ENCODE results near the gene LRRC8D. TPM values are rescaled to one million over a fixed set of nuclear protein-coding genes. Genes with fewer than 3 reads are reported as not detected.

LRRC8D gene
- total RNA-seq, 1 experiment from 2014 or later = 19.6 TPM

- ChIA-PET CTCF (no interaction called here), POLR2A (ENCODE audit: unreplicated experiment) (interaction anchor here (0.5 kb wide), 1 partner anchor 140 kb away, joined by 5 read pairs; no protein-coding TSS in a partner anchor)
- H3K27me3 ChIP-seq (ENCODE audit: low read length) = no peaks in the 10 kb centered on the region
- no peak overlapping the region for H3K4me2 ChIP-seq (ENCODE audit: low read length)
- no peak overlapping the region for H2AFZ ChIP-seq (ENCODE audit: low read length)
- H3F3A ChIP-seq (ENCODE audit: low read length, unreplicated experiment) = no peaks in the 10 kb centered on the region
- peak overlapping the region; percentile 18; the same call in 1 of the 2 replicates for H3K9ac ChIP-seq (ENCODE audit: low read length)
- peak; percentile 71 for DNase-seq
- no peaks in the 10 kb centered on the region for H3K9me2 ChIP-seq (replicated peaks; ENCODE audit: low read length)
- no peaks in the 10 kb centered on the region for H3K79me2 ChIP-seq (ENCODE audit: low read length)
- BruUV-seq (replicated peaks) = no TSS peak
- H4K20me1 ChIP-seq (ENCODE audit: low read length) = no peaks in the 10 kb centered on the region
- H3K27ac ChIP-seq (ENCODE audit: low read length) = peak overlapping the region; percentile 70
- ATAC-seq = peak; percentile 64
- intact Hi-C loops (cut with micrococcal nuclease) = no loop called here
- H3K4me1 ChIP-seq (ENCODE audit: insufficient read depth, low read length) = peaks cover 34% of the 10 kb centered on the region
- H3K4me3 ChIP-seq (ENCODE audit: low read length) = no peak overlapping the region
- no peak for TF ChIP-seq EZH2phosphoT487 (IDR thresholded peaks at IDR 0.05; ENCODE audit: borderline replicate concordance, low read length)
- TF ChIP-seq EZH2 (IDR thresholded peaks at IDR 0.05; ENCODE audit: low read length, unreplicated experiment) = no peak
- TF ChIP-seq, protein P1, sequence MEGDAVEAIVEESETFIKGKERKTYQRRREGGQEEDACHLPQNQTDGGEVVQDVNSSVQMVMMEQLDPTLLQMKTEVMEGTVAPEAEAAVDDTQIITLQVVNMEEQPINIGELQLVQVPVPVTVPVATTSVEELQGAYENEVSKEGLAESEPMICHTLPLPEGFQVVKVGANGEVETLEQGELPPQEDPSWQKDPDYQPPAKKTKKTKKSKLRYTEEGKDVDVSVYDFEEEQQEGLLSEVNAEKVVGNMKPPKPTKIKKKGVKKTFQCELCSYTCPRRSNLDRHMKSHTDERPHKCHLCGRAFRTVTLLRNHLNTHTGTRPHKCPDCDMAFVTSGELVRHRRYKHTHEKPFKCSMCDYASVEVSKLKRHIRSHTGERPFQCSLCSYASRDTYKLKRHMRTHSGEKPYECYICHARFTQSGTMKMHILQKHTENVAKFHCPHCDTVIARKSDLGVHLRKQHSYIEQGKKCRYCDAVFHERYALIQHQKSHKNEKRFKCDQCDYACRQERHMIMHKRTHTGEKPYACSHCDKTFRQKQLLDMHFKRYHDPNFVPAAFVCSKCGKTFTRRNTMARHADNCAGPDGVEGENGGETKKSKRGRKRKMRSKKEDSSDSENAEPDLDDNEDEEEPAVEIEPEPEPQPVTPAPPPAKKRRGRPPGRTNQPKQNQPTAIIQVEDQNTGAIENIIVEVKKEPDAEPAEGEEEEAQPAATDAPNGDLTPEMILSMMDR (conservative IDR thresholded peaks at IDR 0.05; ENCODE audit: low read depth, low read length) = no peak
- no peaks in the 10 kb centered on the region for H3K36me3 ChIP-seq (ENCODE audit: low read depth, low read length)
- H3K9me3 ChIP-seq (ENCODE audit: low read length) = no peaks in the 10 kb centered on the region
These were observed 122.2 kb downstream of the LRRC8D start for GRCh38 chr1:89942825-89943658.

- Histone ChIP-seq H3K27ac (ENCODE audit: low read length) (peak overlapping the region; percentile 70), H3K9me2 (replicated peaks; ENCODE audit: low read length) (no peaks in the 10 kb centered on the region)
These were observed 123.3 kb downstream of the LRRC8D start for GRCh38 chr1:89943846-89944781.

More at GRCh38 chr1:89943846-89944781, 123.3 kb downstream of the LRRC8D start:
- ChIA-PET CTCF (interaction anchor here (0.6 kb wide), 1 partner anchor 16 kb away, joined by 3 read pairs; no protein-coding TSS in a partner anchor), POLR2A (ENCODE audit: unreplicated experiment) (no interaction called here)
- H3K4me3 ChIP-seq (ENCODE audit: low read length) = no peak overlapping the region
- no peaks in the 10 kb centered on the region for H3K27me3 ChIP-seq (ENCODE audit: low read length)
- no peaks in the 10 kb centered on the region for H3F3A ChIP-seq (ENCODE audit: low read length, unreplicated experiment)
- H3K4me1 ChIP-seq (ENCODE audit: insufficient read depth, low read length) = peaks cover 28% of the 10 kb centered on the region
- BruUV-seq (replicated peaks) = no TSS peak
- H4K20me1 ChIP-seq (ENCODE audit: low read length) = no peaks in the 10 kb centered on the region
- H2AFZ ChIP-seq (ENCODE audit: low read length) = no peak overlapping the region
- no peak overlapping the region for H3K4me2 ChIP-seq (ENCODE audit: low read length)
- ATAC-seq (peak; percentile 13; the same call in 1 of the 2 replicates), DNase-seq (no peak)
- intact Hi-C loops (cut with micrococcal nuclease) = loop anchor here (2.0 kb wide), 1 partner anchor 43 kb away; no protein-coding TSS in a partner anchor
- peak overlapping the region; percentile 18; the same call in 1 of the 2 replicates for H3K9ac ChIP-seq (ENCODE audit: low read length)
- no peaks in the 10 kb centered on the region for H3K36me3 ChIP-seq (ENCODE audit: low read depth, low read length)
- TF ChIP-seq EZH2phosphoT487 (IDR thresholded peaks at IDR 0.05; ENCODE audit: borderline replicate concordance, low read length) (no peak), EZH2 (IDR thresholded peaks at IDR 0.05; ENCODE audit: low read length, unreplicated experiment) (no peak)
- TF ChIP-seq, protein P1 (conservative IDR thresholded peaks at IDR 0.05; ENCODE audit: low read depth, low read length) = no peak
- no peaks in the 10 kb centered on the region for H3K79me2 ChIP-seq (ENCODE audit: low read length)
- no peaks in the 10 kb centered on the region for H3K9me3 ChIP-seq (ENCODE audit: low read length)
